Measurements from ENCODE around the gene ERP44. TPM values are rescaled to one million over a fixed set of nuclear protein-coding genes. Genes with fewer than 3 reads are reported as not detected.
"Not testable (repeated sequence)": the region's sequence is repeated elsewhere in the genome, so short reads cannot be mapped to it uniquely, and the experiment has no call there.

The ERP44 gene
- total RNA-seq, 2 experiments from 2014 or later: 9.1 to 9.5 TPM

- H3K27me3 Mint-ChIP-seq (ENCODE audit: low read depth): no peaks in the 10 kb centered on the region
- intact Hi-C loops (cut with micrococcal nuclease): loop anchor here (2.0 to 10.0 kb wide), 4 partner anchors 141 to 1435 kb away; partner anchors contain the start of genes RNF20 and TEX10
- H3K9me3 Mint-ChIP-seq: no peaks in the 10 kb centered on the region
- peak overlapping the region; percentile 97 for H3K4me3 Mint-ChIP-seq
- DNase-seq: peak; percentile 41
- peaks cover 34% of the 10 kb centered on the region for H3K4me1 Mint-ChIP-seq (ENCODE audit: low read depth)
- peak overlapping the region; percentile 79 for H3K27ac Mint-ChIP-seq
- CTCF ChIA-PET: no interaction called here
- peaks cover 7% of the 10 kb centered on the region for H3K36me3 Mint-ChIP-seq (ENCODE audit: low read depth)
These were observed 534 bp downstream of the ERP44 start for GRCh38 chr9:100098046-100098886.

- Mint-ChIP-seq H3K27ac (no peak overlapping the region), H3K27me3 (ENCODE audit: low read depth) (no peaks in the 10 kb centered on the region), H3K9me3 (no peaks in the 10 kb centered on the region), H3K4me1 (ENCODE audit: low read depth) (peaks cover 44% of the 10 kb centered on the region), H3K4me3 (no peak overlapping the region), H3K36me3 (ENCODE audit: low read depth) (peaks cover 4% of the 10 kb centered on the region)
- intact Hi-C loops (cut with micrococcal nuclease): loop anchor here (5.0 to 10.0 kb wide), 2 partner anchors 139 to 842 kb away; no protein-coding TSS in a partner anchor
- no peak for DNase-seq
- CTCF ChIA-PET: interaction anchor here (1.5 kb wide), 1 partner anchor 9 kb away, joined by 5 read pairs; no protein-coding TSS in a partner anchor
These were observed 2.4 kb downstream of the ERP44 start for GRCh38 chr9:100096378-100096916.

- intact Hi-C loops (cut with micrococcal nuclease): loop anchor here (10.0 kb wide), 1 partner anchor 840 kb away; no protein-coding TSS in a partner anchor
- CTCF ChIA-PET: interaction anchor here (0.6 to 0.7 kb wide), 2 partner anchors 33 to 878 kb away, joined by 3 read pairs; no protein-coding TSS in a partner anchor
- DNase-seq; H3K27me3 Mint-ChIP-seq (ENCODE audit: low read depth); H3K27ac Mint-ChIP-seq; H3K9me3 Mint-ChIP-seq; H3K36me3 Mint-ChIP-seq (ENCODE audit: low read depth); H3K4me3 Mint-ChIP-seq: not testable (repeated sequence)
- H3K4me1 Mint-ChIP-seq (ENCODE audit: low read depth): peaks cover 44% of the 10 kb centered on the region
These were observed 4.4 kb downstream of the ERP44 start for GRCh38 chr9:100094411-100094810.

GRCh38 chr9:100092066-100092465 lies 6.7 kb downstream of the ERP44 start:
- CTCF ChIA-PET: no interaction called here
- Mint-ChIP-seq H3K36me3 (ENCODE audit: low read depth) (peaks cover 1% of the 10 kb centered on the region), H3K4me1 (ENCODE audit: low read depth) (peaks cover 58% of the 10 kb centered on the region), H3K27me3 (ENCODE audit: low read depth) (no peaks in the 10 kb centered on the region), H3K4me3 (no peak overlapping the region), H3K27ac (no peak overlapping the region), H3K9me3 (no peaks in the 10 kb centered on the region)
- intact Hi-C loops (cut with micrococcal nuclease): loop anchor here (10.0 kb wide), 1 partner anchor 837 kb away; no protein-coding TSS in a partner anchor
- no peak for DNase-seq

- no peak overlapping the region for H3K27ac Mint-ChIP-seq
- peaks cover 1% of the 10 kb centered on the region for H3K36me3 Mint-ChIP-seq (ENCODE audit: low read depth)
- CTCF ChIA-PET: no interaction called here
- no peaks in the 10 kb centered on the region for H3K9me3 Mint-ChIP-seq
- peaks cover 58% of the 10 kb centered on the region for H3K4me1 Mint-ChIP-seq (ENCODE audit: low read depth)
- H3K27me3 Mint-ChIP-seq (ENCODE audit: low read depth): no peaks in the 10 kb centered on the region
- H3K4me3 Mint-ChIP-seq: no peak overlapping the region
- no peak for DNase-seq
- intact Hi-C loops (cut with micrococcal nuclease): loop anchor here (10.0 kb wide), 1 partner anchor 837 kb away; no protein-coding TSS in a partner anchor
These were observed 7.2 kb downstream of the ERP44 start for GRCh38 chr9:100091650-100092049.

GRCh38 chr9:100090880-100091279 lies 7.9 kb downstream of the ERP44 start:
- no peak for DNase-seq
- H3K9me3 Mint-ChIP-seq: no peaks in the 10 kb centered on the region
- H3K4me3 Mint-ChIP-seq: no peak overlapping the region
- H3K4me1 Mint-ChIP-seq (ENCODE audit: low read depth): peaks cover 59% of the 10 kb centered on the region
- peaks cover 1% of the 10 kb centered on the region for H3K36me3 Mint-ChIP-seq (ENCODE audit: low read depth)
- H3K27me3 Mint-ChIP-seq (ENCODE audit: low read depth): no peaks in the 10 kb centered on the region
- CTCF ChIA-PET: interaction anchor here (0.7 kb wide), 1 partner anchor 259 kb away, joined by 3 read pairs; no protein-coding TSS in a partner anchor
- no peak overlapping the region for H3K27ac Mint-ChIP-seq
- intact Hi-C loops (cut with micrococcal nuclease): loop anchor here (10.0 kb wide), 1 partner anchor 836 kb away; no protein-coding TSS in a partner anchor

- H3K9me3 Mint-ChIP-seq: no peaks in the 10 kb centered on the region
- CTCF ChIA-PET: no interaction called here
- H3K27ac Mint-ChIP-seq: peak overlapping the region; percentile 3
- peak overlapping the region; percentile 4 for H3K4me3 Mint-ChIP-seq
- peaks cover 69% of the 10 kb centered on the region for H3K4me1 Mint-ChIP-seq (ENCODE audit: low read depth)
- peak; percentile 30 for DNase-seq
- no peaks in the 10 kb centered on the region for H3K27me3 Mint-ChIP-seq (ENCODE audit: low read depth)
- intact Hi-C loops (cut with micrococcal nuclease): no loop called here
- peaks cover 1% of the 10 kb centered on the region for H3K36me3 Mint-ChIP-seq (ENCODE audit: low read depth)
These were observed 10.6 kb downstream of the ERP44 start for GRCh38 chr9:100088202-100088601.

- intact Hi-C loops (cut with micrococcal nuclease): no loop called here
- Mint-ChIP-seq H3K27ac (no peak overlapping the region), H3K4me3 (no peak overlapping the region), H3K4me1 (ENCODE audit: low read depth) (peaks cover 74% of the 10 kb centered on the region), H3K27me3 (ENCODE audit: low read depth) (no peaks in the 10 kb centered on the region), H3K36me3 (ENCODE audit: low read depth) (peaks cover 1% of the 10 kb centered on the region), H3K9me3 (no peaks in the 10 kb centered on the region)
- DNase-seq: no peak
- CTCF ChIA-PET: interaction anchor here (1.0 kb wide), 2 partner anchors 9 to 262 kb away, joined by 4 to 5 read pairs; no protein-coding TSS in a partner anchor
These were observed 11.6 kb downstream of the ERP44 start for GRCh38 chr9:100087218-100087617.

GRCh38 chr9:100086097-100086635 lies 12.6 kb downstream of the ERP44 start:
- no peak for DNase-seq
- no peaks in the 10 kb centered on the region for H3K36me3 Mint-ChIP-seq (ENCODE audit: low read depth)
- no peaks in the 10 kb centered on the region for H3K27me3 Mint-ChIP-seq (ENCODE audit: low read depth)
- no peaks in the 10 kb centered on the region for H3K9me3 Mint-ChIP-seq
- H3K4me1 Mint-ChIP-seq (ENCODE audit: low read depth): peaks cover 71% of the 10 kb centered on the region
- H3K4me3 Mint-ChIP-seq: no peak overlapping the region
- intact Hi-C loops (cut with micrococcal nuclease): no loop called here
- CTCF ChIA-PET: no interaction called here
- no peak overlapping the region for H3K27ac Mint-ChIP-seq

GRCh38 chr9:100084734-100085133 lies 14.1 kb downstream of the ERP44 start:
- Mint-ChIP-seq H3K4me3 (no peak overlapping the region), H3K9me3 (no peaks in the 10 kb centered on the region), H3K27ac (no peak overlapping the region), H3K27me3 (ENCODE audit: low read depth) (no peaks in the 10 kb centered on the region), H3K36me3 (ENCODE audit: low read depth) (no peaks in the 10 kb centered on the region), H3K4me1 (ENCODE audit: low read depth) (peaks cover 73% of the 10 kb centered on the region)
- intact Hi-C loops (cut with micrococcal nuclease): loop anchor here (2.0 kb wide), 1 partner anchor 1026 kb away; no protein-coding TSS in a partner anchor
- DNase-seq: no peak
- CTCF ChIA-PET: no interaction called here

- Mint-ChIP-seq H3K36me3 (ENCODE audit: low read depth) (no peaks in the 10 kb centered on the region), H3K4me3 (no peak overlapping the region), H3K4me1 (ENCODE audit: low read depth) (peaks cover 72% of the 10 kb centered on the region), H3K27ac (no peak overlapping the region), H3K27me3 (ENCODE audit: low read depth) (no peaks in the 10 kb centered on the region), H3K9me3 (no peaks in the 10 kb centered on the region)
- CTCF ChIA-PET: interaction anchor here (1.0 kb wide), 1 partner anchor 17 kb away, joined by 3 read pairs; no protein-coding TSS in a partner anchor
- no peak for DNase-seq
- intact Hi-C loops (cut with micrococcal nuclease): loop anchor here (2.0 kb wide), 1 partner anchor 1025 kb away; no protein-coding TSS in a partner anchor
These were observed 14.7 kb downstream of the ERP44 start for GRCh38 chr9:100084128-100084453.

GRCh38 chr9:100083448-100084127 lies 15.2 kb downstream of the ERP44 start:
- Mint-ChIP-seq H3K27ac (peak overlapping the region; percentile 27), H3K27me3 (ENCODE audit: low read depth) (no peaks in the 10 kb centered on the region), H3K4me3 (no peak overlapping the region), H3K4me1 (ENCODE audit: low read depth) (peaks cover 69% of the 10 kb centered on the region), H3K36me3 (ENCODE audit: low read depth) (peaks cover 3% of the 10 kb centered on the region), H3K9me3 (no peaks in the 10 kb centered on the region)
- no peak for DNase-seq
- intact Hi-C loops (cut with micrococcal nuclease): loop anchor here (1.0 to 2.0 kb wide), 2 partner anchors 37 to 1025 kb away; no protein-coding TSS in a partner anchor
- CTCF ChIA-PET: interaction anchor here (1.0 kb wide), 1 partner anchor 18 kb away, joined by 3 read pairs; no protein-coding TSS in a partner anchor
